ENCODE measurements around the gene HHATL.

- TF ChIP-seq, protein P1, sequence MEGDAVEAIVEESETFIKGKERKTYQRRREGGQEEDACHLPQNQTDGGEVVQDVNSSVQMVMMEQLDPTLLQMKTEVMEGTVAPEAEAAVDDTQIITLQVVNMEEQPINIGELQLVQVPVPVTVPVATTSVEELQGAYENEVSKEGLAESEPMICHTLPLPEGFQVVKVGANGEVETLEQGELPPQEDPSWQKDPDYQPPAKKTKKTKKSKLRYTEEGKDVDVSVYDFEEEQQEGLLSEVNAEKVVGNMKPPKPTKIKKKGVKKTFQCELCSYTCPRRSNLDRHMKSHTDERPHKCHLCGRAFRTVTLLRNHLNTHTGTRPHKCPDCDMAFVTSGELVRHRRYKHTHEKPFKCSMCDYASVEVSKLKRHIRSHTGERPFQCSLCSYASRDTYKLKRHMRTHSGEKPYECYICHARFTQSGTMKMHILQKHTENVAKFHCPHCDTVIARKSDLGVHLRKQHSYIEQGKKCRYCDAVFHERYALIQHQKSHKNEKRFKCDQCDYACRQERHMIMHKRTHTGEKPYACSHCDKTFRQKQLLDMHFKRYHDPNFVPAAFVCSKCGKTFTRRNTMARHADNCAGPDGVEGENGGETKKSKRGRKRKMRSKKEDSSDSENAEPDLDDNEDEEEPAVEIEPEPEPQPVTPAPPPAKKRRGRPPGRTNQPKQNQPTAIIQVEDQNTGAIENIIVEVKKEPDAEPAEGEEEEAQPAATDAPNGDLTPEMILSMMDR (IDR thresholded peaks at IDR 0.05) = no peak
- no peak for TF ChIP-seq EP300 (IDR thresholded peaks at IDR 0.05)
Measured at GRCh38 chr3:42704136-42704841, 1.7 kb upstream of the HHATL start.

Data from suprapubic skin (tissue), 3 donors.